22Rv1 (cell line): Measurements from ENCODE around the gene AKAP6.

Source experiments
- ZFX ChIP-seq: fragments of 450-650 bp; IDR thresholded peaks from 2 replicates; pipeline ENCODE4 v1.6.1; 2017; ENCODE audit warnings: antibody characterized with exemption, borderline replicate concordance
- TF ChIP-seq, protein P1 (sequence below): fragments of 450-650 bp; IDR thresholded peaks from 2 replicates; pipeline ENCODE4 v1.5.1; 2017; ENCODE audit warnings: mild to moderate bottlenecking

DNA sequence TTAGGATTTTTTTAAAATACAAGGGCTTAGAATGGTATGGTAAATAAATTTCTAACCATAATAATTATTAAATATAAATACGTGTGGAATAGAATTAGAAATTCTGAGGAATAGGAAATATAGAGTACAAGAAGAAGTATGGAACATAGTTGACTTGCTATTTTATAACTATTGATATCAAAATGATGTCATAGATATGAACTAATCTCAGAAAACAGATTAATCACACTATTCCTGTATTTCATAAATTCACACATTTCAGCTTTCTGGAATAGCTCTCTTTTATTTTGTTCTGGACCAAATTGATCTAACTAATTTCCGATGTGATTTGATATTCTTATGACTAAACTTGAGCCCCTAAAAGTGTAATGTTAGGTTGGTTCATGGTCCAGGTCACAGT, 372.4 kb downstream of the AKAP6 start:
- TF ChIP-seq, protein P1, sequence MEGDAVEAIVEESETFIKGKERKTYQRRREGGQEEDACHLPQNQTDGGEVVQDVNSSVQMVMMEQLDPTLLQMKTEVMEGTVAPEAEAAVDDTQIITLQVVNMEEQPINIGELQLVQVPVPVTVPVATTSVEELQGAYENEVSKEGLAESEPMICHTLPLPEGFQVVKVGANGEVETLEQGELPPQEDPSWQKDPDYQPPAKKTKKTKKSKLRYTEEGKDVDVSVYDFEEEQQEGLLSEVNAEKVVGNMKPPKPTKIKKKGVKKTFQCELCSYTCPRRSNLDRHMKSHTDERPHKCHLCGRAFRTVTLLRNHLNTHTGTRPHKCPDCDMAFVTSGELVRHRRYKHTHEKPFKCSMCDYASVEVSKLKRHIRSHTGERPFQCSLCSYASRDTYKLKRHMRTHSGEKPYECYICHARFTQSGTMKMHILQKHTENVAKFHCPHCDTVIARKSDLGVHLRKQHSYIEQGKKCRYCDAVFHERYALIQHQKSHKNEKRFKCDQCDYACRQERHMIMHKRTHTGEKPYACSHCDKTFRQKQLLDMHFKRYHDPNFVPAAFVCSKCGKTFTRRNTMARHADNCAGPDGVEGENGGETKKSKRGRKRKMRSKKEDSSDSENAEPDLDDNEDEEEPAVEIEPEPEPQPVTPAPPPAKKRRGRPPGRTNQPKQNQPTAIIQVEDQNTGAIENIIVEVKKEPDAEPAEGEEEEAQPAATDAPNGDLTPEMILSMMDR: no peak
- no peak for TF ChIP-seq ZFX
